GM19452 (cell line): ENCODE results near the gene CUL4A.
A peak's percentile ranks its signal among the peaks of the same experiment; 100 is the strongest.
"Not testable (repeated sequence)": the region's sequence is repeated elsewhere in the genome, so short reads cannot be mapped to it uniquely, and the experiment has no call there.

ENCODE experiments used
- ATAC-seq: cut with Tn5 transposase; IDR thresholded peaks from one replicate; pipeline ENCODE4 v1.9.1; 2021; ENCODE audit not compliant: unreplicated experiment

The CUL4A gene

GRCh38 chr13:113209336-113209758 lies at the start of gene CUL4A:
CUL4A (plus strand) TSS chr13:113209613; CDS start chr13:113209628, 15 bp downstream.
- ATAC-seq, result peak; percentile 36

- ATAC-seq, result no peak
These were observed 49.7 kb upstream of the CUL4A start for GRCh38 chr13:113159701-113160100.

- ATAC-seq, result no peak
These were observed 48.4 kb upstream of the CUL4A start for GRCh38 chr13:113160983-113161382.

GRCh38 chr13:113161433-113161832 lies 48.0 kb upstream of the CUL4A start:
- ATAC-seq, result no peak

GRCh38 chr13:113161975-113162374 lies 47.4 kb upstream of the CUL4A start:
- not testable (repeated sequence) for ATAC-seq

- ATAC-seq, result no peak
These were observed 46.4 kb upstream of the CUL4A start for GRCh38 chr13:113162783-113163685.

- no peak for ATAC-seq
These were observed 44.9 kb upstream of the CUL4A start for GRCh38 chr13:113164492-113164891.

- ATAC-seq, result no peak
These were observed 43.1 kb upstream of the CUL4A start for GRCh38 chr13:113166266-113166665.

GRCh38 chr13:113166681-113167080 lies 42.7 kb upstream of the CUL4A start:
- ATAC-seq, result no peak

GRCh38 chr13:113167155-113167554 lies 42.3 kb upstream of the CUL4A start:
- ATAC-seq, result no peak

GRCh38 chr13:113167575-113167974 lies 41.8 kb upstream of the CUL4A start:
- no peak for ATAC-seq

GRCh38 chr13:113168211-113168610 lies 41.2 kb upstream of the CUL4A start:
- no peak for ATAC-seq

- no peak for ATAC-seq
These were observed 39.8 kb upstream of the CUL4A start for GRCh38 chr13:113169277-113170272.

GRCh38 chr13:113170511-113170910 lies 38.9 kb upstream of the CUL4A start:
- no peak for ATAC-seq

GRCh38 chr13:113171250-113172125 lies 37.9 kb upstream of the CUL4A start:
- ATAC-seq, result no peak

GRCh38 chr13:113172419-113172926 lies 36.9 kb upstream of the CUL4A start:
- ATAC-seq, result no peak

GRCh38 chr13:113176280-113176679 lies 33.1 kb upstream of the CUL4A start:
- ATAC-seq, result no peak

GRCh38 chr13:113176822-113177221 lies 32.6 kb upstream of the CUL4A start:
- ATAC-seq, result no peak

- no peak for ATAC-seq
These were observed 31.1 kb upstream of the CUL4A start for GRCh38 chr13:113178070-113178895.

GRCh38 chr13:113178896-113179167 lies 30.6 kb upstream of the CUL4A start:
- ATAC-seq, result no peak
